Loucy (cell line): Measurements from ENCODE around the gene NDUFV3.
"Not testable (repeated sequence)": the region's sequence is repeated elsewhere in the genome, so short reads cannot be mapped to it uniquely, and the experiment has no call there.

ENCODE experiments used
- H2AFZ ChIP-seq: fragments of 200-600 bp; sonication (generic); 2 replicates; pipeline ENCODE4 v1.6.0; 2016; ENCODE audit warnings: antibody characterized with exemption, mild to moderate bottlenecking, low read length, moderate library complexity
- H3F3A ChIP-seq: fragments of 200-600 bp; 2 replicates; pipeline ENCODE4 v1.6.0; 2016; ENCODE audit warnings: antibody characterized with exemption, low read depth, mild to moderate bottlenecking
- H3K27me3 ChIP-seq: fragments of 200-600 bp; sonication (generic); 2 replicates; pipeline ENCODE4 v1.6.1; 2014; ENCODE audit warnings: low read length, mild to moderate bottlenecking; ENCODE audit not compliant: insufficient read depth, poor library complexity, severe bottlenecking
- H3K36me3 ChIP-seq: fragments of 200-600 bp; sonication (generic); 2 replicates; pipeline ENCODE4 v1.6.1; 2016; ENCODE audit warnings: low read length; ENCODE audit not compliant: insufficient read depth
- H3K4me1 ChIP-seq: fragments of 200-600 bp; sonication (generic); 2 replicates; pipeline ENCODE4 v1.5.1; 2014; ENCODE audit warnings: low read length, mild to moderate bottlenecking; ENCODE audit not compliant: insufficient read depth, poor library complexity, severe bottlenecking
- H3K4me2 ChIP-seq: fragments of 200-600 bp; sonication (generic); 2 replicates; pipeline ENCODE4 v1.6.0; 2014; ENCODE audit warnings: antibody characterized with exemption, low read length, low read depth, mild to moderate bottlenecking; ENCODE audit not compliant: poor library complexity, severe bottlenecking
- H3K4me3 ChIP-seq: fragments of 200-600 bp; sonication (generic); 2 replicates; pipeline ENCODE4 v1.5.1; 2014; ENCODE audit warnings: low read length, mild to moderate bottlenecking, mixed read lengths; ENCODE audit not compliant: poor library complexity, severe bottlenecking
- H3K79me2 ChIP-seq: fragments of 200-600 bp; sonication (generic); 2 replicates; pipeline ENCODE4 v1.6.1; 2014; ENCODE audit warnings: low read length; ENCODE audit not compliant: insufficient read depth
- H3K9ac ChIP-seq: fragments of 200-600 bp; sonication (generic); 2 replicates; pipeline ENCODE4 v1.6.0; 2014; ENCODE audit warnings: mild to moderate bottlenecking, low read depth, low read length, moderate library complexity; ENCODE audit not compliant: poor library complexity, severe bottlenecking
- H3K9me2 ChIP-seq: fragments of 200-600 bp; sonication (generic); replicated peaks from 2 replicates; pipeline ENCODE4 v1.6.1; 2016; ENCODE audit warnings: low read depth, low read length, mixed read lengths
- H3K9me3 ChIP-seq: fragments of 200-600 bp; sonication (generic); 2 replicates; pipeline ENCODE4 v1.6.1; 2014; ENCODE audit warnings: mild to moderate bottlenecking, antibody characterized with exemption, low read length, low read depth; ENCODE audit not compliant: insufficient read depth
- H4K20me1 ChIP-seq: fragments of 200-600 bp; sonication (generic); 2 replicates; pipeline ENCODE4 v1.6.0; 2014; ENCODE audit warnings: antibody characterized with exemption, low read length, mild to moderate bottlenecking; ENCODE audit not compliant: insufficient read depth, poor library complexity, severe bottlenecking
- EZH2phosphoT487 ChIP-seq: fragments of 200-600 bp; IDR thresholded peaks from 2 replicates; pipeline ENCODE4 v1.6.1; 2018; ENCODE audit warnings: antibody characterized with exemption, mild to moderate bottlenecking, moderate library complexity, borderline replicate concordance
- TF ChIP-seq, protein P1 (sequence below): fragments of 200-600 bp; sonication (generic); conservative IDR thresholded peaks from 2 replicates; pipeline ENCODE4 v1.5.1; 2014; ENCODE audit warnings: mild to moderate bottlenecking, antibody characterized with exemption, low read length

NDUFV3 gene

DNA sequence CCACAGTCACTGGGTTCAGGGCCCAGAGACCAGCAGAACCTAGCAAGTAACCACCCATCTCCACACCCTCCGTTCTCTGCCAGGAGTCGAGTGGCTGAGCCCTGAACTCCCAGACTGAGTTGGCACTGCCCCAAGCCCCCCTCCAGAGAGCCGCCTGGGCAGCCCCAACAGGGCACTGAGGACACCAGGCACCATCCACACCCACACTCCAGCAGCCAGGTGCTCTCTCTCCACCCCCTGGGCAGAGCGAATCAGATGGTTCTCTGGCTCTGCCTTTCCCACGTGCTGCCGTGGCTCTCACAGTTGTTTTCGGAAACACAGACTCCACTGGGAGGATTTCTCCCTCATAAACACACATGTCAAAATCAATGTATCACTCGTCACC lies 27.3 kb upstream of the NDUFV3 start:
- H3F3A ChIP-seq = no peaks in the 10 kb centered on the region
- no peak overlapping the region for H3K4me2 ChIP-seq
- no peaks in the 10 kb centered on the region for H3K27me3 ChIP-seq
- no peak overlapping the region for H3K9ac ChIP-seq
- no peak overlapping the region for H2AFZ ChIP-seq
- no peak overlapping the region for H3K4me3 ChIP-seq
- peaks cover 61% of the 10 kb centered on the region for H3K36me3 ChIP-seq
- H3K4me1 ChIP-seq = no peaks in the 10 kb centered on the region
- H3K9me2 ChIP-seq = no peaks in the 10 kb centered on the region
- TF ChIP-seq EZH2phosphoT487 = no peak
- TF ChIP-seq, protein P1, sequence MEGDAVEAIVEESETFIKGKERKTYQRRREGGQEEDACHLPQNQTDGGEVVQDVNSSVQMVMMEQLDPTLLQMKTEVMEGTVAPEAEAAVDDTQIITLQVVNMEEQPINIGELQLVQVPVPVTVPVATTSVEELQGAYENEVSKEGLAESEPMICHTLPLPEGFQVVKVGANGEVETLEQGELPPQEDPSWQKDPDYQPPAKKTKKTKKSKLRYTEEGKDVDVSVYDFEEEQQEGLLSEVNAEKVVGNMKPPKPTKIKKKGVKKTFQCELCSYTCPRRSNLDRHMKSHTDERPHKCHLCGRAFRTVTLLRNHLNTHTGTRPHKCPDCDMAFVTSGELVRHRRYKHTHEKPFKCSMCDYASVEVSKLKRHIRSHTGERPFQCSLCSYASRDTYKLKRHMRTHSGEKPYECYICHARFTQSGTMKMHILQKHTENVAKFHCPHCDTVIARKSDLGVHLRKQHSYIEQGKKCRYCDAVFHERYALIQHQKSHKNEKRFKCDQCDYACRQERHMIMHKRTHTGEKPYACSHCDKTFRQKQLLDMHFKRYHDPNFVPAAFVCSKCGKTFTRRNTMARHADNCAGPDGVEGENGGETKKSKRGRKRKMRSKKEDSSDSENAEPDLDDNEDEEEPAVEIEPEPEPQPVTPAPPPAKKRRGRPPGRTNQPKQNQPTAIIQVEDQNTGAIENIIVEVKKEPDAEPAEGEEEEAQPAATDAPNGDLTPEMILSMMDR = no peak
- no peaks in the 10 kb centered on the region for H4K20me1 ChIP-seq
- H3K79me2 ChIP-seq = peaks cover 73% of the 10 kb centered on the region
- H3K9me3 ChIP-seq = no peaks in the 10 kb centered on the region

DNA sequence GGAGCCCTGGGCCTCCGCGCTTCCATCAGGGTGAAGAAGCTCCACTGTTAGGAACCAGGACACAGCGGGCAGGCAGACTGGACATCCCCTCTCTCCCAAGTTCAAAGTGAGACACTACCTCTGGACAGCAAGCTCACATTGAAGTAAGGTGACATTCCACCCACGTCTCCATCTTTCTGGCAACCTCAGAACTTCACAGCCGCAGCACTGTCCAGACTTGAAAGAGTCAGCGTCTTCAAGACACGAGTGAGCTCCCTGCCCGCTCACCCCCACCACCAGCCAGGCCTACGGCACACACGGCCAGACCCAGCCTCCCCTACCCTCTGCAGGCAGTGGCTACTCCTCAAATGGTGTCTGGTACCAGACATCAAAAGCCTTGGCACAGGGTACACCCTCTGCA lies 24.9 kb upstream of the NDUFV3 start:
- H3K9me2 ChIP-seq = no peaks in the 10 kb centered on the region
- peaks cover 64% of the 10 kb centered on the region for H3K79me2 ChIP-seq
- no peaks in the 10 kb centered on the region for H3K27me3 ChIP-seq
- H3K9me3 ChIP-seq = no peaks in the 10 kb centered on the region
- no peak for TF ChIP-seq EZH2phosphoT487
- TF ChIP-seq, protein P1 = no peak
- no peak overlapping the region for H3K9ac ChIP-seq
- H3K4me2 ChIP-seq = no peak overlapping the region
- no peaks in the 10 kb centered on the region for H3K4me1 ChIP-seq
- no peak overlapping the region for H2AFZ ChIP-seq
- H3F3A ChIP-seq = no peaks in the 10 kb centered on the region
- H3K4me3 ChIP-seq = no peak overlapping the region
- no peaks in the 10 kb centered on the region for H4K20me1 ChIP-seq
- peaks cover 64% of the 10 kb centered on the region for H3K36me3 ChIP-seq

DNA sequence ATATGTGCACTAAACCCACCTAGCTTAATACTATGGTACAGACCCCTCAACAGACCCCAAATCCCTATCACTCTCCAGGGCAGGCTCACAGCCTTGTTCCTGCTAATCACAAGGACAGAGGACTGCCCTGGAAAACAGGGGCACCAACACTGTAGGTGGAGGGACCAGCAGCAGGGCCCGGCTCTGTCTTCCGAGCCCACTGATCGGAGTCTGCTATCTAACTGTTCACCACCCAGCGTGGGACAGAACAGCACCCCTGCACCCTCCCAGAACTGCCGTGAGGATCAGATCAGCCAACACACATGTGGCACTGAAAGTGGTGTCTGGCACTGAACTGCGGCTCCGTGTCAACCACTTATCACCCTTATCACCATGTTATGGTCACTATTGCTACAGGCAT lies 20.0 kb upstream of the NDUFV3 start:
- TF ChIP-seq EZH2phosphoT487 = no peak
- TF ChIP-seq, protein P1 = no peak
- Histone ChIP-seq H3K9me3 (no peaks in the 10 kb centered on the region), H3K79me2 (peaks cover 49% of the 10 kb centered on the region), H4K20me1 (peaks cover 13% of the 10 kb centered on the region), H3K4me1 (peaks cover 8% of the 10 kb centered on the region), H3K9me2 (no peaks in the 10 kb centered on the region), H3K27me3 (no peaks in the 10 kb centered on the region), H2AFZ (no peak overlapping the region), H3K4me2 (no peak overlapping the region), H3K4me3 (no peak overlapping the region), H3K36me3 (peaks cover 58% of the 10 kb centered on the region), H3K9ac (no peak overlapping the region), H3F3A (no peaks in the 10 kb centered on the region)

DNA sequence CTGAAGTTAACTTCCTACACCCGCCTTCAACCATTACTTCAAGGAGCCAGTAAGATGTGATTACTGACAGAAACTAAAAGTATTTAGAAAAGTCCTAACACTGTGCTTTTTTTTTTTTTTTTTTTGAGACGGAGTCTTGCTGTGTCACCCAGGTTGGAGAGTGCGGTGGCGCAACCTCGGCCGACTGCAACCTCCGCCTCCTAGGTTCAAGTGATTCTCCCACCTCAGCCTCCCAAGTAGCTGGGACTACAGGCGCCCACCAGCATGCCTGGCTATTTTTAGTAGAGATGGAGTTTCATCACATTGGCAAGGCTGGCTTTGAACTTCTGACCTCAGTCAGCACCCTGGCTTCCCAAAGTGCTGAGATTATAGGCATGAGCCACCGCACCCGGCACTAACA lies 17.3 kb upstream of the NDUFV3 start:
- peaks cover 52% of the 10 kb centered on the region for H3K79me2 ChIP-seq
- peaks cover 36% of the 10 kb centered on the region; the same call in 1 of the 2 replicates for H3K36me3 ChIP-seq
- not testable (repeated sequence) for H3K27me3 ChIP-seq

More for the DNA sequence above, 17.3 kb upstream of the NDUFV3 start:
- H3K9me2 ChIP-seq, H3K9ac ChIP-seq, H3K4me2 ChIP-seq, H3F3A ChIP-seq, H2AFZ ChIP-seq, H3K4me3 ChIP-seq, H3K9me3 ChIP-seq: not testable (repeated sequence)
- H3K4me1 ChIP-seq = peaks cover 18% of the 10 kb centered on the region
- H4K20me1 ChIP-seq = peaks cover 17% of the 10 kb centered on the region
